H1 (cell line): ENCODE data around the gene SLC3A2. TPM values are rescaled to one million over a fixed set of nuclear protein-coding genes. Genes with fewer than 3 reads are reported as not detected.

Experiments
- CTCF ChIA-PET: fragments of 300-600 bp; sonication (Branson Sonifier 250); formaldehyde crosslinking; loops from one replicate; lab custom pipeline; 2021; ENCODE audit not compliant: partially characterized antibody; lab: Charles Lee
- POLR2A ChIA-PET: fragments of 300-600 bp; sonication (Branson Sonifier 250); formaldehyde crosslinking; loops from one replicate; lab custom pipeline; 2021; ENCODE audit warnings: inconsistent platforms; ENCODE audit not compliant: partially characterized antibody; lab: Charles Lee
- DNase-seq, 2 experiments: peaks; one replicate each; pipeline versions ENCODE4 v3.0.0 to v3.0.0-alpha.2; 2010 to 2022; ENCODE audit warnings: low spot score in 2 of 2, low read depth in 1 of 2, mixed read lengths in 1 of 2
- FAIRE-seq: peaks from 2 replicates; lab custom pipeline; 2011; peaks lifted over from hg19 to GRCh38; lab: Jason Lieb, UNC
- H2AFZ ChIP-seq: 2 replicates; pipeline ENCODE4 v1.8.1; 2012; ENCODE audit warnings: low read length, inconsistent platforms
- H2AK5ac ChIP-seq: 2 replicates; pipeline ENCODE4 v1.6.1; 2013; ENCODE audit warnings: low read depth, low read length
- H2BK120ac ChIP-seq: replicated peaks from 2 replicates; pipeline ENCODE3; 2013; ENCODE audit warnings: low read depth, low read length, inconsistent platforms
- H2BK12ac ChIP-seq: 2 replicates; pipeline ENCODE4 v1.6.1; 2013; ENCODE audit warnings: low read depth, low read length
- H2BK15ac ChIP-seq: 2 replicates; pipeline ENCODE4 v1.6.1; 2013; ENCODE audit warnings: low read length
- H2BK20ac ChIP-seq: 2 replicates; pipeline ENCODE4 v1.6.1; 2013; ENCODE audit warnings: low read length
- H2BK5ac ChIP-seq: 2 replicates; pipeline ENCODE4 v1.6.1; 2013; ENCODE audit warnings: low read depth, low read length
- H3K14ac ChIP-seq: 2 replicates; pipeline ENCODE4 v1.6.1; 2013; ENCODE audit warnings: inconsistent platforms; ENCODE audit not compliant: insufficient read length
- H3K18ac ChIP-seq: 2 replicates; pipeline ENCODE4 v1.6.1; 2013; ENCODE audit warnings: low read length; ENCODE audit errors: extremely low read depth
- H3K23ac ChIP-seq: 2 replicates; pipeline ENCODE4 v1.6.1; 2013; ENCODE audit warnings: inconsistent platforms; ENCODE audit not compliant: insufficient read length
- H3K23me2 ChIP-seq: 2 replicates; pipeline ENCODE4 v1.6.1; 2013; ENCODE audit warnings: low read depth, low read length
- H3K27ac ChIP-seq: 2 replicates; pipeline ENCODE4 v1.6.1; 2011; ENCODE audit warnings: low read depth, low read length, inconsistent platforms
- H3K27me3 ChIP-seq, 4 experiments: replicated peaks in 1 of 4; 1 replicate in 1 of 4; 2 replicates in 3 of 4; pipeline versions ENCODE4 v1.6.1 to v1.8.1; 2011 to 2013; ENCODE audit warnings: low read length in 3 of 4, mild to moderate bottlenecking in 3 of 4, inconsistent platforms in 2 of 4, mixed read lengths in 2 of 4, moderate library complexity in 1 of 4; ENCODE audit not compliant: control insufficient read depth in 3 of 4, insufficient read depth in 3 of 4; ENCODE audit errors: extremely low read depth in 1 of 4
- H3K36me3 ChIP-seq, 4 experiments: 2 replicates each; pipeline versions ENCODE4 v1.6.1 to v1.8.1; 2011 to 2013; ENCODE audit warnings: mild to moderate bottlenecking in 4 of 4, low read length in 3 of 4, moderate library complexity in 2 of 4, control low read depth in 1 of 4, inconsistent platforms in 1 of 4; ENCODE audit not compliant: insufficient read depth in 4 of 4, control insufficient read depth in 2 of 4
- H3K4ac ChIP-seq: replicated peaks from 2 replicates; pipeline ENCODE3; 2013; ENCODE audit warnings: low read length, low read depth, mixed read lengths, inconsistent platforms; ENCODE audit not compliant: insufficient read length
- H3K4me1 ChIP-seq, 4 experiments: replicated peaks in 1 of 4; 1 replicate in 1 of 4; 2 replicates in 3 of 4; pipeline versions ENCODE4 v1.6.1 to v1.8.1; 2011 to 2013; ENCODE audit warnings: low read length in 3 of 4, inconsistent platforms in 2 of 4, mixed read lengths in 1 of 4; ENCODE audit not compliant: insufficient read depth in 4 of 4, control insufficient read depth in 3 of 4
- H3K4me2 ChIP-seq, 2 experiments: 2 replicates each; pipeline versions ENCODE4 v1.6.1 to v1.8.1; 2011 to 2013; ENCODE audit warnings: low read depth in 2 of 2, low read length in 2 of 2, control low read depth in 1 of 2, inconsistent platforms in 1 of 2, mild to moderate bottlenecking in 1 of 2; ENCODE audit not compliant: insufficient read depth in 1 of 2
- H3K4me3 ChIP-seq, 4 experiments: fragments of 200-600, 300-600 bp in 1 of 4; sonication (generic), shearing (Covaris generic), sonication (Bioruptor Twin) in 1 of 4; 2 replicates each; pipeline versions ENCODE4 v1.5.1 to v1.8.1; 2011 to 2016; ENCODE audit warnings: low read length in 4 of 4, low read depth in 3 of 4, control low read depth in 2 of 4, inconsistent platforms in 2 of 4, mild to moderate bottlenecking in 2 of 4, mixed read lengths in 1 of 4, moderate library complexity in 1 of 4; ENCODE audit not compliant: insufficient read depth in 2 of 4; ENCODE audit errors: extremely low read depth in 1 of 4
- H3K56ac ChIP-seq: replicated peaks from 2 replicates; pipeline ENCODE3; 2013; ENCODE audit warnings: low read depth, mild to moderate bottlenecking, mixed read lengths, low read length, inconsistent platforms; ENCODE audit not compliant: insufficient read length
- H3K79me1 ChIP-seq: 2 replicates; pipeline ENCODE4 v1.6.1; 2013; ENCODE audit warnings: low read depth, low read length, control low read depth
- H3K79me2 ChIP-seq, 2 experiments: 2 replicates each; pipeline versions ENCODE4 v1.6.1 to v1.8.1; 2012 to 2013; ENCODE audit warnings: low read length in 2 of 2, mild to moderate bottlenecking in 2 of 2, inconsistent platforms in 1 of 2; ENCODE audit not compliant: insufficient read depth in 2 of 2, control insufficient read depth in 1 of 2
- H3K9ac ChIP-seq, 4 experiments: replicated peaks in 1 of 4; 1 replicate in 1 of 4; 2 replicates in 3 of 4; pipeline versions ENCODE4 v1.6.1 to v1.8.1; 2011 to 2013; ENCODE audit warnings: low read depth in 3 of 4, low read length in 3 of 4, control low read depth in 2 of 4, mild to moderate bottlenecking in 2 of 4, moderate library complexity in 2 of 4, inconsistent platforms in 1 of 4; ENCODE audit errors: extremely low read depth in 1 of 4
- H3K9me3 ChIP-seq, 2 experiments: 2 replicates each; pipeline versions ENCODE4 v1.6.1 to v1.8.1; 2012 to 2013; ENCODE audit warnings: mild to moderate bottlenecking in 2 of 2, moderate library complexity in 2 of 2, control low read depth in 1 of 2, inconsistent platforms in 1 of 2, low read depth in 1 of 2, low read length in 1 of 2, mixed read lengths in 1 of 2; ENCODE audit not compliant: insufficient read depth in 2 of 2
- H4K20me1 ChIP-seq, 2 experiments: replicated peaks in 1 of 2; 2 replicates each; pipeline versions ENCODE3 to v1.8.1; 2011 to 2013; ENCODE audit warnings: inconsistent platforms in 2 of 2, low read length in 2 of 2, mild to moderate bottlenecking in 1 of 2; ENCODE audit not compliant: insufficient read depth in 2 of 2, control insufficient read depth in 1 of 2
- H4K5ac ChIP-seq: 2 replicates; pipeline ENCODE4 v1.6.1; 2013; ENCODE audit warnings: low read length, low read depth, mixed read lengths, inconsistent platforms; ENCODE audit not compliant: insufficient read length
- H4K8ac ChIP-seq: 2 replicates; pipeline ENCODE4 v1.8.0; 2013; ENCODE audit warnings: mild to moderate bottlenecking, moderate library complexity, low read length, inconsistent platforms; ENCODE audit not compliant: insufficient read depth; ENCODE audit errors: extremely low read depth
- H4K91ac ChIP-seq: replicated peaks from 2 replicates; pipeline ENCODE3; 2013; ENCODE audit warnings: low read length, mixed read lengths, inconsistent platforms; ENCODE audit not compliant: insufficient read length
- BRCA1 ChIP-seq: IDR thresholded peaks from 2 replicates; pipeline ENCODE4 v1.6.1; 2012; ENCODE audit warnings: low read depth, low read length, improper control_type of control experiment
- CBX8 ChIP-seq: fragments of 300-800, 300-1000 bp; sonication (generic); IDR thresholded peaks from 2 replicates; pipeline ENCODE4 v1.7.1; 2016; ENCODE audit warnings: low read depth, low read length, borderline replicate concordance
- CEBPB ChIP-seq: IDR thresholded peaks from 2 replicates; pipeline ENCODE4 v1.6.1; 2012; ENCODE audit warnings: low read depth, low read length
- FOSL1 ChIP-seq: IDR thresholded peaks from 2 replicates; pipeline ENCODE4 v1.6.1; 2011; ENCODE audit warnings: mild to moderate bottlenecking, low read depth, low read length, moderate library complexity; ENCODE audit not compliant: insufficient read depth
- HDAC6 ChIP-seq: IDR thresholded peaks from one replicate; pipeline ENCODE4 v1.7.1; 2012; ENCODE audit warnings: low read depth, mild to moderate bottlenecking, inconsistent platforms, low read length, moderate library complexity
- JUN ChIP-seq: IDR thresholded peaks from 2 replicates; pipeline ENCODE4 v1.6.1; 2011; ENCODE audit warnings: low read depth, mild to moderate bottlenecking, improper control_type of control experiment, low read length
- KDM1A ChIP-seq: fragments of 200-600, 300-600 bp; sonication (generic); IDR thresholded peaks from 2 replicates; pipeline ENCODE4 v1.7.1; 2016; ENCODE audit warnings: mild to moderate bottlenecking, low read length, borderline replicate concordance
- POLR2AphosphoS5 ChIP-seq: IDR thresholded peaks from 2 replicates; pipeline ENCODE4 v1.6.1; 2011; ENCODE audit warnings: low read depth, low read length
- RNF2 ChIP-seq: fragments of 200-900, 300-1000 bp; sonication (generic); IDR thresholded peaks from 2 replicates; pipeline ENCODE4 v1.7.1; 2016; ENCODE audit warnings: borderline replicate concordance, low read depth, mild to moderate bottlenecking, antibody characterized with exemption, low read length; ENCODE audit not compliant: poor library complexity, severe bottlenecking; ENCODE audit errors: missing control alignments
- TAF1 ChIP-seq: IDR thresholded peaks from 2 replicates; pipeline ENCODE4 v1.6.1; 2011; ENCODE audit warnings: mild to moderate bottlenecking, low read depth, low read length
- TBP ChIP-seq: IDR thresholded peaks from 2 replicates; pipeline ENCODE4 v1.6.1; 2011; ENCODE audit warnings: low read depth, low read length, improper control_type of control experiment
- TCF12 ChIP-seq: IDR thresholded peaks from 2 replicates; pipeline ENCODE4 v1.6.1; 2011; ENCODE audit warnings: low read depth, mild to moderate bottlenecking, low read length
- WGBS, 2 experiments: shearing (Covaris generic) in 1 of 2; methylation state at CpG; one replicate each; pipeline versions ENCODE4 v1.1.6 to v1.1.7; 2013 to 2015; ENCODE audit warnings: low lambda C conversion rate in 2 of 2, mixed read lengths in 2 of 2, inconsistent platforms in 1 of 2, low coverage in 1 of 2, missing lambda C conversion rate in 1 of 2; ENCODE audit not compliant: insufficient replicate concordance in 2 of 2, insufficient coverage in 1 of 2, insufficient read length in 1 of 2; ENCODE audit errors: extremely low coverage in 1 of 2, missing lambda C conversion rate in 1 of 2; 5-methylcytosine and 5-hydroxymethylcytosine counted together
- polyA plus RNA-seq, 7 experiments: library from polyadenylated mRNA; depleted of rRNA in 3 of 7; stranded (reverse) in 5 of 7; unstranded in 2 of 7; fragments of >200 nt in 5 of 7; fragments of 200-250 nt in 2 of 7; gene quantifications; 1 replicate in 5 of 7; 2 replicates in 1 of 7; 4 replicates in 1 of 7; pipeline versions ENCODE4 v1.2.1 to v1.2.3, GENCODE V29; 2011 to 2013; ENCODE audit warnings: missing spikeins in 2 of 7, mixed read lengths in 2 of 7
- total RNA-seq: library from RNA; stranded (reverse); fragmentation: NEBNext Ultra II Directional; extraction: Animal tissue kit (Norgen Biotek cat#: 25700); gene quantifications from 2 replicates; pipeline ENCODE4 v1.2.1, GENCODE V29; 2021

Gene SLC3A2
- total and polyA plus RNA-seq, 2 of the 8 experiments (the other 6 are each of a cell fraction or from before 2014, with no cell fraction given), result 410 to 435 TPM

GRCh38 chr11:62879235-62879978 lies 1.3 kb upstream of the SLC3A2 start:
- Histone ChIP-seq H3K4me2 (peak overlapping the region; percentile 59 to 85), H2BK15ac (no peak overlapping the region), H2BK120ac (no peak overlapping the region), H2AFZ (no peak overlapping the region), H2BK20ac (no peak overlapping the region), H3K9ac (no peak overlapping the region), H3K27me3 (no peaks in the 10 kb centered on the region), H2AK5ac (no peak overlapping the region), H3K14ac (no peak overlapping the region), H3K56ac (no peak overlapping the region), H3K23ac (no peak overlapping the region), H3K23me2 (peaks cover 5% of the 10 kb centered on the region; the same call in 1 of the 2 replicates), H3K9me3 (no peaks in the 10 kb centered on the region), H4K8ac (no peak overlapping the region), H4K91ac (no peak overlapping the region), H3K4me3 (peak overlapping the region in 2 of 4 experiments; percentile 67 to 81; a peak in 4 of 8 replicates), H2BK12ac (no peak overlapping the region), H2BK5ac (0 out of 2 replicates have a peak overlapping the region, but pooled peaks have one; percentile 40), H3K4me1 (peaks cover 0 to 25% (median 12%) of the 10 kb centered on the region in 4 experiments; a peak in 5 of 7 replicates), H3K79me2 (peaks cover 4 to 82% of the 10 kb centered on the region in 2 experiments), H3K18ac (no peak overlapping the region), H4K20me1 (peaks cover 9 to 16% of the 10 kb centered on the region in 2 experiments), H3K79me1 (peaks cover 4% of the 10 kb centered on the region; the same call in 1 of the 2 replicates), H3K4ac (no peak overlapping the region), H3K36me3 (peaks cover 26 to 69% (median 39%) of the 10 kb centered on the region in 4 experiments), H4K5ac (no peak overlapping the region), H3K27ac (peak overlapping the region; percentile 57)
- no peak for TF ChIP-seq HDAC6
- no peak for TF ChIP-seq CEBPB
- TF ChIP-seq TAF1, result 0 out of 2 replicates have a peak, but pooled peaks have one; percentile 6
- peak; percentile 42 for TF ChIP-seq POLR2AphosphoS5
- TF ChIP-seq BRCA1, result no peak
- no peak for TF ChIP-seq JUN
- TF ChIP-seq TCF12, result no peak
- TF ChIP-seq KDM1A, result 0 out of 2 replicates have a peak, but pooled peaks have one; percentile 22
- TF ChIP-seq RNF2, result no peak
- no peak for TF ChIP-seq TBP
- TF ChIP-seq CBX8, result no peak
- no peak for TF ChIP-seq FOSL1
- DNase-seq (no peak), FAIRE-seq (no peak)
- ChIA-PET POLR2A (interaction anchor here (0.9 to 57.8 kb wide), 12 partner anchors 2 to 288 kb away, joined by 3 to 2104 read pairs (median 11); partner anchors contain the start of genes CHRM1, NXF1, SLC3A2 and STX5), CTCF (interaction anchor here (1.3 to 1.4 kb wide), 2 partner anchors 16 to 21 kb away, joined by 4 to 8 read pairs; no protein-coding TSS in a partner anchor)
- WGBS, 2 experiments, result 76% methylated on average over 6 of the region's 7 CpGs; no CpG with 5 or more reads in 1 of the 2 experiments
